Activated B cell treated with CpG ODN at 0.5 μM for 24 hours (primary cell): ENCODE measurements around the gene EFS. TPM values are rescaled to one million over a fixed set of nuclear protein-coding genes. Genes with fewer than 3 reads are reported as not detected.
"Not testable (repeated sequence)": the region's sequence is repeated elsewhere in the genome, so short reads cannot be mapped to it uniquely, and the experiment has no call there.

Experiments used
- ATAC-seq: fragments of 200-7000 bp; cut with Tn5 transposase; one replicate; pipeline ENCODE4 v1.10.0; 2021; ENCODE audit warnings: low read depth, mild to moderate bottlenecking, moderate library complexity
- CTCF ChIA-PET: fragments of 350-600 bp; sonication (Branson Sonifier 250); formaldehyde crosslinking; loops from one replicate; lab custom pipeline; 2021; ENCODE audit warnings: antibody characterized with exemption; lab: Charles Lee
- POLR2A ChIA-PET: fragments of 350-600 bp; sonication (Branson Sonifier 250); formaldehyde crosslinking; loops from one replicate; lab custom pipeline; 2021; ENCODE audit warnings: antibody characterized with exemption; lab: Charles Lee
- DNase-seq: peaks from one replicate; pipeline ENCODE4 v3.0.0; 2022
- H3K27ac Mint-ChIP-seq: one replicate; pipeline ENCODE4 v1.8.0; 2020; ENCODE audit warnings: mixed read lengths
- H3K27me3 Mint-ChIP-seq: one replicate; pipeline ENCODE4 v1.8.0; 2021; ENCODE audit warnings: mixed read lengths
- H3K36me3 Mint-ChIP-seq: one replicate; pipeline ENCODE4 v1.8.0; 2021; ENCODE audit warnings: low read depth, mixed read lengths
- H3K4me1 Mint-ChIP-seq: one replicate; pipeline ENCODE4 v1.8.0; 2021; ENCODE audit warnings: mixed read lengths
- H3K4me3 Mint-ChIP-seq: one replicate; pipeline ENCODE4 v1.8.0; 2020; ENCODE audit warnings: mild to moderate bottlenecking, mixed read lengths
- H3K9me3 Mint-ChIP-seq: one replicate; pipeline ENCODE4 v1.8.0; 2020; ENCODE audit warnings: mixed read lengths
- CTCF ChIP-seq: fragments of 200-600 bp; IDR thresholded peaks from one replicate; pipeline ENCODE4 v1.8.0; 2022; ENCODE audit warnings: antibody characterized with exemption, mild to moderate bottlenecking
- intact Hi-C: fragments of 100-400 bp; cut with micrococcal nuclease; formaldehyde crosslinking; loops from one replicate; pipeline ENCODE4 v1.15.1; 2024
- total RNA-seq: library from RNA; stranded (reverse); gene quantifications from 2 replicates; pipeline ENCODE4 v1.2.3, GENCODE V29; 2022

Gene EFS
- total RNA-seq, 1 donor from 2014 or later, result not detected

- no peak for TF ChIP-seq CTCF
- Mint-ChIP-seq H3K27ac (no peak overlapping the region), H3K9me3 (no peaks in the 10 kb centered on the region), H3K27me3 (peaks cover 31% of the 10 kb centered on the region), H3K36me3 (no peaks in the 10 kb centered on the region), H3K4me3 (no peak overlapping the region), H3K4me1 (no peaks in the 10 kb centered on the region)
- ChIA-PET POLR2A (no interaction called here), CTCF (interaction anchor here (1.5 kb wide), 1 partner anchor 9 kb away, joined by 7 read pairs; no protein-coding TSS in a partner anchor)
- DNase-seq (no peak), ATAC-seq (no peak)
- intact Hi-C loops, result no loop called here
Observed at GRCh38 chr14:23389396-23389795, 24.4 kb upstream of the EFS start.

GRCh38 chr14:23388996-23389395, 24.0 kb upstream of the EFS start:
- no peaks in the 10 kb centered on the region for H3K4me1 Mint-ChIP-seq
- ChIA-PET CTCF (interaction anchor here (1.5 kb wide), 1 partner anchor 9 kb away, joined by 7 read pairs; no protein-coding TSS in a partner anchor), POLR2A (no interaction called here)
- DNase-seq (no peak), ATAC-seq (no peak)
- no peaks in the 10 kb centered on the region for H3K9me3 Mint-ChIP-seq
- H3K36me3 Mint-ChIP-seq, result no peaks in the 10 kb centered on the region
- intact Hi-C loops, result no loop called here
- no peak overlapping the region for H3K27ac Mint-ChIP-seq
- H3K4me3 Mint-ChIP-seq, result no peak overlapping the region
- H3K27me3 Mint-ChIP-seq, result peaks cover 30% of the 10 kb centered on the region
- TF ChIP-seq CTCF, result no peak

- ATAC-seq, result no peak
- POLR2A ChIA-PET, result no interaction called here
- CTCF ChIA-PET, result interaction anchor here (1.5 kb wide), 1 partner anchor 8 kb away, joined by 7 read pairs; no protein-coding TSS in a partner anchor
- intact Hi-C loops, result no loop called here
- Mint-ChIP-seq H3K4me1 (no peaks in the 10 kb centered on the region), H3K36me3 (no peaks in the 10 kb centered on the region), H3K4me3 (no peak overlapping the region), H3K9me3 (no peaks in the 10 kb centered on the region), H3K27ac (no peak overlapping the region), H3K27me3 (peaks cover 30% of the 10 kb centered on the region)
- no peak for TF ChIP-seq CTCF
- no peak for DNase-seq
Observed at GRCh38 chr14:23387916-23388882, 23.2 kb upstream of the EFS start.

- no peaks in the 10 kb centered on the region for H3K9me3 Mint-ChIP-seq
- intact Hi-C loops, result no loop called here
- no peaks in the 10 kb centered on the region for H3K36me3 Mint-ChIP-seq
- ATAC-seq, result no peak
- peaks cover 34% of the 10 kb centered on the region for H3K27me3 Mint-ChIP-seq
- ChIA-PET CTCF (no interaction called here), POLR2A (interaction anchor here (0.6 kb wide), 1 partner anchor 327 kb away, joined by 4 read pairs; no protein-coding TSS in a partner anchor)
- no peak overlapping the region for H3K27ac Mint-ChIP-seq
- no peaks in the 10 kb centered on the region for H3K4me1 Mint-ChIP-seq
- no peak overlapping the region for H3K4me3 Mint-ChIP-seq
- TF ChIP-seq CTCF, result no peak
- no peak for DNase-seq
Observed at GRCh38 chr14:23386999-23387398, 22.0 kb upstream of the EFS start.

GRCh38 chr14:23386266-23386657, 21.3 kb upstream of the EFS start:
- H3K27me3 Mint-ChIP-seq, result peaks cover 38% of the 10 kb centered on the region
- H3K27ac Mint-ChIP-seq, CTCF ChIA-PET, H3K4me3 Mint-ChIP-seq, intact Hi-C loops, H3K36me3 Mint-ChIP-seq, POLR2A ChIA-PET, ATAC-seq, DNase-seq, H3K4me1 Mint-ChIP-seq, H3K9me3 Mint-ChIP-seq: not testable (repeated sequence)
